Measurements from ENCODE around the gene PRSS12. TPM values are rescaled to one million over a fixed set of nuclear protein-coding genes. Genes with fewer than 3 reads are reported as not detected.

PRSS12 gene
- polyA plus RNA-seq, 1 of the 3 experiments (the other 2 are of a cell fraction) = 137 TPM

DNA sequence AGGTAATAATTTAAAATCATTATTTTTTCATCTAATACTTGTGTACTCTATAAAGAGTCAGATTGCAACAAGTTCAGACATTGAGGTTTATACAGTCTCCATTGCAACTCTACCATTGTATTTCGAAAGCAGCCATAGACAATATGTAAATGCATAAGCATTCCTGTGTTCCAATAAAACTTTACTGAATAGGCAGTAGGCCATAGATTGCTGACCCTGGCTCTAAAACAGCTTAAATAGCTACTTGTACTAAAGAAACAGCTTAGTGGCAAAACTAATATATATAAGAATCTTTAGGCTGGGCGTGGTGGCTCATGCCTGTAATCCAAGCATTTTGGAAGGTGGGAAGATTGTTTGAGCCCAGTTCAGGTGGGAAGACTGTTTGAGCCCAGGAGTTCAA, 115.3 kb downstream of the PRSS12 start:
- CTCF ChIA-PET = interaction anchor here (1.5 kb wide), 1 partner anchor 13 kb away, joined by 5 read pairs; no protein-coding TSS in a partner anchor
- WGBS (ENCODE audit: low lambda C conversion rate) = 56% methylated on average over 2 of the region's 2 CpGs

DNA sequence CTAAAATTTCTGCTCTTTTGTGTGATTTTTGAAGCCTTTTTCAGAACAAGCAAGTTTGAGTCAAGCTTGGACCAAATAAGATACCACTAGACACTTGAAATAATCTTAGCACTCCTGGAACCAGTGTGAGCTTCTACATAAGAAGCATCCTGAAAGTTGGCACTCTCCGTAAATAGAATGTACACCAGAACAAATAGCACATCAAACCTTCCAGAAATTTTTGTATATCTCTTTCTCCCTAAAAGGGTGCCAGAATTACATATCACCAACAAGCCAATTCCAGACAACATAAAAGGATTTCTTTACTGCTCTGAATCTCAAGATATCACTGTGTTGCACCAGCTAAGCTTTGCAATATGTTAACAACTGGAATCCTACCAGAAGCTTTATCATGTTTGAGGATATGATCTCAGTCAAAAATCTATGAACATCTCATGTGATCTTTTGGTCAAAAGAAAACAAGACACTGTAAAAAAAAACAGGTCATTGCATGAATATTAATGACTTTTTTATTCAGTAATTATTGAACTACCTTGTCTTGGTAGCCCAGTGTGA, 117.2 kb downstream of the PRSS12 start:
- H3K4me2 ChIP-seq = no peak overlapping the region
- POLR2A ChIA-PET = no interaction called here
- CTCF ChIA-PET = interaction anchor here (2.4 kb wide), 1 partner anchor 11 kb away, joined by 11 read pairs; no protein-coding TSS in a partner anchor

More for the DNA sequence above, 115.3 kb downstream of the PRSS12 start:
- H3K27me3 ChIP-seq (ENCODE audit: insufficient read depth) = no peaks in the 10 kb centered on the region
- no peak overlapping the region for H3K27ac ChIP-seq (ENCODE audit: low read depth in 2 of 2, low read length in 1 of 2)
- H3K9ac ChIP-seq = no peak overlapping the region
- POLR2A ChIA-PET = no interaction called here
- no peaks in the 10 kb centered on the region for H4K20me1 ChIP-seq (ENCODE audit: insufficient read depth)
- H3K9me2 ChIP-seq = no peaks in the 10 kb centered on the region
- H3K9me3 ChIP-seq = no peaks in the 10 kb centered on the region
- H3K36me3 ChIP-seq (replicated peaks in 1 of 2; ENCODE audit: control insufficient read depth in 1 of 2, insufficient read depth in 2 of 2, low read length in 1 of 2) = no peaks in the 10 kb centered on the region
- H3K4me2 ChIP-seq = no peak overlapping the region
- H3K4me1 ChIP-seq (ENCODE audit: control insufficient read depth in 1 of 2, insufficient read depth in 2 of 2, low read depth in 1 of 2, low read length in 1 of 2) = no peaks in the 10 kb centered on the region
- H3F3A ChIP-seq (replicated peaks; ENCODE audit: insufficient read depth) = no peaks in the 10 kb centered on the region
- TF ChIP-seq, protein P1, sequence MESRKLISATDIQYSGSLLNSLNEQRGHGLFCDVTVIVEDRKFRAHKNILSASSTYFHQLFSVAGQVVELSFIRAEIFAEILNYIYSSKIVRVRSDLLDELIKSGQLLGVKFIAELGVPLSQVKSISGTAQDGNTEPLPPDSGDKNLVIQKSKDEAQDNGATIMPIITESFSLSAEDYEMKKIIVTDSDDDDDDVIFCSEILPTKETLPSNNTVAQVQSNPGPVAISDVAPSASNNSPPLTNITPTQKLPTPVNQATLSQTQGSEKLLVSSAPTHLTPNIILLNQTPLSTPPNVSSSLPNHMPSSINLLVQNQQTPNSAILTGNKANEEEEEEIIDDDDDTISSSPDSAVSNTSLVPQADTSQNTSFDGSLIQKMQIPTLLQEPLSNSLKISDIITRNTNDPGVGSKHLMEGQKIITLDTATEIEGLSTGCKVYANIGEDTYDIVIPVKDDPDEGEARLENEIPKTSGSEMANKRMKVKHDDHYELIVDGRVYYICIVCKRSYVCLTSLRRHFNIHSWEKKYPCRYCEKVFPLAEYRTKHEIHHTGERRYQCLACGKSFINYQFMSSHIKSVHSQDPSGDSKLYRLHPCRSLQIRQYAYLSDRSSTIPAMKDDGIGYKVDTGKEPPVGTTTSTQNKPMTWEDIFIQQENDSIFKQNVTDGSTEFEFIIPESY (IDR thresholded peaks at IDR 0.05; ENCODE audit: borderline replicate concordance, low read depth) = no peak
- TF ChIP-seq, protein P2, sequence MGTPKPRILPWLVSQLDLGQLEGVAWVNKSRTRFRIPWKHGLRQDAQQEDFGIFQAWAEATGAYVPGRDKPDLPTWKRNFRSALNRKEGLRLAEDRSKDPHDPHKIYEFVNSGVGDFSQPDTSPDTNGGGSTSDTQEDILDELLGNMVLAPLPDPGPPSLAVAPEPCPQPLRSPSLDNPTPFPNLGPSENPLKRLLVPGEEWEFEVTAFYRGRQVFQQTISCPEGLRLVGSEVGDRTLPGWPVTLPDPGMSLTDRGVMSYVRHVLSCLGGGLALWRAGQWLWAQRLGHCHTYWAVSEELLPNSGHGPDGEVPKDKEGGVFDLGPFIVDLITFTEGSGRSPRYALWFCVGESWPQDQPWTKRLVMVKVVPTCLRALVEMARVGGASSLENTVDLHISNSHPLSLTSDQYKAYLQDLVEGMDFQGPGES (IDR thresholded peaks at IDR 0.05; ENCODE audit: low read depth, low read length) = no peak
- no peak for TF ChIP-seq FOXM1 (IDR thresholded peaks at IDR 0.05; ENCODE audit: low read depth)
- no peak for TF ChIP-seq TAF1 (IDR thresholded peaks at IDR 0.05; ENCODE audit: borderline replicate concordance, low read depth, low read length)
- TF ChIP-seq TCF12 (IDR thresholded peaks at IDR 0.05) = no peak
- TF ChIP-seq EP300 (IDR thresholded peaks at IDR 0.05; ENCODE audit: borderline replicate concordance in 1 of 2, low read depth in 1 of 2, low read length in 1 of 2) = no peak
- DNase-seq = no peak
- no peak overlapping the region for H3K4me3 ChIP-seq (ENCODE audit: low read depth in 2 of 2, low read length in 1 of 2)
- no peak overlapping the region for H2AFZ ChIP-seq (ENCODE audit: low read depth)
- no peaks in the 10 kb centered on the region for H3K79me2 ChIP-seq (ENCODE audit: insufficient read depth)

More for the DNA sequence above, 117.2 kb downstream of the PRSS12 start:
- Histone ChIP-seq H3K9ac (no peak overlapping the region), H3K9me2 (no peaks in the 10 kb centered on the region), H2AFZ (ENCODE audit: low read depth) (no peak overlapping the region), H3F3A (replicated peaks; ENCODE audit: insufficient read depth) (no peaks in the 10 kb centered on the region), H4K20me1 (ENCODE audit: insufficient read depth) (no peaks in the 10 kb centered on the region), H3K4me3 (ENCODE audit: low read depth in 2 of 2, low read length in 1 of 2) (no peak overlapping the region), H3K79me2 (ENCODE audit: insufficient read depth) (no peaks in the 10 kb centered on the region), H3K9me3 (no peaks in the 10 kb centered on the region), H3K27me3 (ENCODE audit: insufficient read depth) (no peaks in the 10 kb centered on the region), H3K4me1 (ENCODE audit: control insufficient read depth in 1 of 2, insufficient read depth in 2 of 2, low read depth in 1 of 2, low read length in 1 of 2) (no peaks in the 10 kb centered on the region), H3K27ac (ENCODE audit: low read depth in 2 of 2, low read length in 1 of 2) (no peak overlapping the region), H3K36me3 (replicated peaks in 1 of 2; ENCODE audit: control insufficient read depth in 1 of 2, insufficient read depth in 2 of 2, low read length in 1 of 2) (no peaks in the 10 kb centered on the region)
- TF ChIP-seq, protein P1 (IDR thresholded peaks at IDR 0.05; ENCODE audit: borderline replicate concordance, low read depth) = no peak
- TF ChIP-seq, protein P3, sequence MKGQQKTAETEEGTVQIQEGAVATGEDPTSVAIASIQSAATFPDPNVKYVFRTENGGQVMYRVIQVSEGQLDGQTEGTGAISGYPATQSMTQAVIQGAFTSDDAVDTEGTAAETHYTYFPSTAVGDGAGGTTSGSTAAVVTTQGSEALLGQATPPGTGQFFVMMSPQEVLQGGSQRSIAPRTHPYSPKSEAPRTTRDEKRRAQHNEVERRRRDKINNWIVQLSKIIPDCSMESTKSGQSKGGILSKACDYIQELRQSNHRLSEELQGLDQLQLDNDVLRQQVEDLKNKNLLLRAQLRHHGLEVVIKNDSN (IDR thresholded peaks at IDR 0.05; ENCODE audit: borderline replicate concordance, low read depth) = no peak
- TF ChIP-seq, protein P4, sequence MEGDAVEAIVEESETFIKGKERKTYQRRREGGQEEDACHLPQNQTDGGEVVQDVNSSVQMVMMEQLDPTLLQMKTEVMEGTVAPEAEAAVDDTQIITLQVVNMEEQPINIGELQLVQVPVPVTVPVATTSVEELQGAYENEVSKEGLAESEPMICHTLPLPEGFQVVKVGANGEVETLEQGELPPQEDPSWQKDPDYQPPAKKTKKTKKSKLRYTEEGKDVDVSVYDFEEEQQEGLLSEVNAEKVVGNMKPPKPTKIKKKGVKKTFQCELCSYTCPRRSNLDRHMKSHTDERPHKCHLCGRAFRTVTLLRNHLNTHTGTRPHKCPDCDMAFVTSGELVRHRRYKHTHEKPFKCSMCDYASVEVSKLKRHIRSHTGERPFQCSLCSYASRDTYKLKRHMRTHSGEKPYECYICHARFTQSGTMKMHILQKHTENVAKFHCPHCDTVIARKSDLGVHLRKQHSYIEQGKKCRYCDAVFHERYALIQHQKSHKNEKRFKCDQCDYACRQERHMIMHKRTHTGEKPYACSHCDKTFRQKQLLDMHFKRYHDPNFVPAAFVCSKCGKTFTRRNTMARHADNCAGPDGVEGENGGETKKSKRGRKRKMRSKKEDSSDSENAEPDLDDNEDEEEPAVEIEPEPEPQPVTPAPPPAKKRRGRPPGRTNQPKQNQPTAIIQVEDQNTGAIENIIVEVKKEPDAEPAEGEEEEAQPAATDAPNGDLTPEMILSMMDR (IDR thresholded peaks at IDR 0.05) = no peak
- TF ChIP-seq CHD2 (IDR thresholded peaks at IDR 0.05; ENCODE audit: low read length, partially characterized antibody) (no peak), TEAD4 (IDR thresholded peaks at IDR 0.05; ENCODE audit: borderline replicate concordance, insufficient read depth) (no peak), ELF1 (IDR thresholded peaks at IDR 0.05) (no peak), FOXM1 (IDR thresholded peaks at IDR 0.05; ENCODE audit: low read depth) (no peak), SMC3 (IDR thresholded peaks at IDR 0.05; ENCODE audit: low read depth, low read length) (no peak), GABPA (IDR thresholded peaks at IDR 0.05; ENCODE audit: low read depth) (no peak), EP300 (IDR thresholded peaks at IDR 0.05; ENCODE audit: borderline replicate concordance in 1 of 2, low read depth in 1 of 2, low read length in 1 of 2) (no peak), NFIC (IDR thresholded peaks at IDR 0.05; ENCODE audit: borderline replicate concordance) (no peak)
- TF ChIP-seq, protein P5, sequence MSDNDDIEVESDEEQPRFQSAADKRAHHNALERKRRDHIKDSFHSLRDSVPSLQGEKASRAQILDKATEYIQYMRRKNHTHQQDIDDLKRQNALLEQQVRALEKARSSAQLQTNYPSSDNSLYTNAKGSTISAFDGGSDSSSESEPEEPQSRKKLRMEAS (IDR thresholded peaks at IDR 0.05; ENCODE audit: low read depth) = no peak
- TF ChIP-seq, protein P6, sequence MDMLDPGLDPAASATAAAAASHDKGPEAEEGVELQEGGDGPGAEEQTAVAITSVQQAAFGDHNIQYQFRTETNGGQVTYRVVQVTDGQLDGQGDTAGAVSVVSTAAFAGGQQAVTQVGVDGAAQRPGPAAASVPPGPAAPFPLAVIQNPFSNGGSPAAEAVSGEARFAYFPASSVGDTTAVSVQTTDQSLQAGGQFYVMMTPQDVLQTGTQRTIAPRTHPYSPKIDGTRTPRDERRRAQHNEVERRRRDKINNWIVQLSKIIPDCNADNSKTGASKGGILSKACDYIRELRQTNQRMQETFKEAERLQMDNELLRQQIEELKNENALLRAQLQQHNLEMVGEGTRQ (IDR thresholded peaks at IDR 0.05; ENCODE audit: borderline replicate concordance, low read depth, low read length) = no peak
- DNase-seq = no peak
- WGBS (ENCODE audit: low lambda C conversion rate) = 91% methylated on average over 1 of the region's 1 CpG
